NCI-H510A (cell line): ENCODE data around the gene LARGE1.
"Not testable (repeated sequence)": the region's sequence is repeated elsewhere in the genome, so short reads cannot be mapped to it uniquely, and the experiment has no call there.

ENCODE experiments used
- DNase-seq: peaks from one replicate; lab custom pipeline; 2025; lab: John Stamatoyannopoulos, UW

Gene LARGE1

DNA sequence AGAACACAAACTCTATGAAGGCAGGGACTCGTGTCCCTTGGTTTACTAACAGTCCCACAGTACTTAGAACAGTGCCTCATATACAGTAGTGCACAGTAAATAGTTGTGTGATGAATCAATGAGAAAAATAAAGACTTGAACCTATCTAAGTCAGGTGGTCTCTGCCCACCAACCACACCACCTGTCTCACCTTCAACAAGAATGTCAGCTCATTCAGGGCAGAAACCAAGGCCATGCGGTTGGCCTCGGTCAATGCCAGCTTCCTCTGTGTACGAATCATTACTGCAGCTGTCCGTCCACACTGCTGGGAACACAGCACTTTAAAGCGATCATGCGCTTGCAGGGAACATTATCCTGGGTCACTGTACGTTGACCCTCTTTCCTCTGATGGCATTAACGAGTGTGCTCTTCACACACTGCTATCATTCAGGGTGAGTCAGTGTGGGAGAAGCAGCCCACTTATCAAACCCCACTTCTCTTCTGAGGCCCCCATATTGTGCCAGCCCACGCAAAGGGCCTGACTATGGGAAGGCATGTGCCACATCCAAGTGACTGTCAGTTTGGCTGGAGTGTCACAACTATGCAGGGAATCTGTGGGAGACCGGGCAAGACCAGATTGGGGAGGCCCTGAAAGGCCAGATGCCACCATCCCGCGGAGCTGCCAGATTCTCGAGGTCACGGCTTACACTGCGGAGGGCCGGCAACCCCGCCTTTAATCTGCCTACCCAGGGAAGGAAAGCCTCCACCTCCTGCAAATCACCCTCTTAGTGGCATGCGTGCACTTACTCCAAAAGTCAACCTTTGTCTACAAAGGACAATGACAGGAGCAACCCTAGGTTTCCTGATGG, 36.1 kb downstream of the LARGE1 start:
- no peak for DNase-seq

DNA sequence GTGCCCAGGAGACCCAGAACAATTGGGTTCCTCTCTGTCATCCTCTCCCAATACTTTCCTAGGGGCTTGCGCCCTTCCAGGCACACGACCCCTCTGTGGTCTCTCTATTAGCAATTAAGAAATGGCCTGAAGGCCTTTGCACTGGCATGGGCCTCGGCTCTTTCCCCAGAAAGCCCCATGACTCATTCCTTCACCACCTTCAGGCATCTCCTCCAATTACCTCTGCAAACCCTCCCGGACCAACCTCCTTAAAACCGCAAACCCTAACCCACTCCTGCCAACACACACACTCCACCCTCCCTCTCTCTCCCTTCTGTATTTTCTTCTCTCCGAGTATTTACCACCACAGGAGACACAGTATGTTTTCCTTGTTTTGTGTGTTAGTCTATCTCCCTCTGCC, 36.7 kb downstream of the LARGE1 start:
- no peak for DNase-seq

DNA sequence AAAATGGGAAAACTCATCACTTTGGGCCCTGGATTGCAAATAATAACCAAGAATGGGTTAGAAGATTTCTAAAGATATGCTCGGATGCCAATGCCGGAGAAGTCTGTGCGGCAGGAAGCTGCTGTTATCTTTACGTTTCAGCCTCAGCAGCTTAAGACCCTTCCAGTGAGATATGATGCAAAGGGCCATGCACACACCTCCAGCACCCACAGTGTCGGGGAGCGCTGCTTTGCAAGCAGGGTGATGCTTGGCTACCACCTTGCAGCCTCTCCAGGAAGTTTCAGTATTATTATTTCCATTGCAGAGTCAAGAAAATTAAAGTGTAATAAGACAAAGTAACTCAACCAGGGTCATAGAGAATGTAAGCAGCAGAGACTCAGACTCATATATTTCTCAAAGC, 37.3 kb downstream of the LARGE1 start:
- no peak for DNase-seq

DNA sequence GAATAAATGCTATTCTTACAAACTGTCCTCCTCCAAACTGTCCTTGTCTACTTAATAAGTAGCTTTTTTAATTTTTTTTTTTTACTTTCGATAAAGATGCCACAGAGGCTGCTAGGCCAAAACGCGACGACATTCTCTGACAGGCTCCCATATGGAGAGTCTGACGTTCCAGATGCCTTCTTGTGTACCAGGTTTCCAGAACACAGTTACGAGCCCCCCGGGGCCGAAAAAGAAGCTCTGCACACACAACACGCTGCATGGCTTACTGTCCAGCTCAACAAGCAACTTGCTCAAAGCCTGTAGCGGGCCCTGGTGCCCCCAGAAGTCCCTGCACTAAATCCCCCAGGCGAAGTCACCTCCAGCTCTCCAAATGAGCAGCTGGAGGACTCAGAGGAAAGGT, 39.3 kb downstream of the LARGE1 start:
- DNase-seq, result no peak

DNA sequence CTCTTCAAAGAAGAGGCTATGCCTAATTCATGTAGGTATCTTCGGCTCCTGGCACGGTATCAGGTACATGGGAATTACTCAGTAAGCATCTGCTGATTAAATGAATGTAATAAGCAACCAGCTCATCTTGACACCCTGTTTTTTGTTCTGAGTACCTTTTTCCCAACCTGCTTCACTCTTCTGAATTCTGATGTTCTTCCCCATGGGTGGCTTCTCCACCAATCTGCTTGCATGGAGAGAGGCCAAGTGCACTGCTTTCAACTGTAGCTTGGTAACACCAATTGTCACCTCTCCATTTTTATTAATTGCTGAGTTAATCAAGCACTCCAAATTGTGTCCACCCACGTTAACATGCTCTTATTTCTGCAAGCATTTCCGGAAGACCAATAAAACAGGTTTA, 40.5 kb downstream of the LARGE1 start:
- DNase-seq, result no peak

DNA sequence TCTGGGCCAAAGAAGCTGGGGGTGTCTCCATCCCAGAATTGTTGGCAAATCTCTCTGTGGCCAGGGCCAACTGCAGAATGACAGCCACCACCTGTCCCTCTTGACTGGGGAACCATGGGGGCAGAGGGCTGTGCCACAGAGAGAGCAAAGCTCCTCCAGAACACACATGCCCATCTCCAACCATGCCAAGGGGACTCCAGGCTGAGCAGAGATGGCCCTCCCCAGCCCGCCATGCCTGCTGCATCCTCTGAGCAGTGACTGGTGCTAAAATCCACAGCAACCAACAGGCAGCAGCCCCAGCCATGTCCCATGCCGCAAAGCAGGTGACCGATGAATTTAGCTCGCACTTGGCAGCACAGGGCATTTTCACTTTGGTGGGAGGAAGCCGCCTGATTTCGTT, 45.0 kb downstream of the LARGE1 start:
- DNase-seq, result no peak

DNA sequence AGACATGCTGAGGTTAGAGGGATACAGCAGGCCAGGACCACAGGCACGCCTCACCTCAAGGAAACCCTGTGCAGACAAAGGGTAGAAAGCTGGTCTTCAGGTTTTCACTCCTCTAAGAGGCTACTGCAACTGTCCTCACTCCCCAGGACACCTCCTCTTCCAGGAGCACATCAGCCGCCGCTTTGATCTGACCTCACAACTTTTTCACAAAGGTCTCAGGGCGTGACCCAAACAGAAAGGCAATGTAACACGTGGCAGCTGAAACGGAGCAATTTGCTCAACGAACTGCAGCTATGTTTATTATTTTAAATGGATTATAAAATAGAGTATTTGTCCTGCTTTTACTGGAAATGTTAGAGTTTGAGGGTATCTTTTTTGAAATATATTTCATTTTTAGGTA, 46.1 kb downstream of the LARGE1 start:
- no peak for DNase-seq

DNA sequence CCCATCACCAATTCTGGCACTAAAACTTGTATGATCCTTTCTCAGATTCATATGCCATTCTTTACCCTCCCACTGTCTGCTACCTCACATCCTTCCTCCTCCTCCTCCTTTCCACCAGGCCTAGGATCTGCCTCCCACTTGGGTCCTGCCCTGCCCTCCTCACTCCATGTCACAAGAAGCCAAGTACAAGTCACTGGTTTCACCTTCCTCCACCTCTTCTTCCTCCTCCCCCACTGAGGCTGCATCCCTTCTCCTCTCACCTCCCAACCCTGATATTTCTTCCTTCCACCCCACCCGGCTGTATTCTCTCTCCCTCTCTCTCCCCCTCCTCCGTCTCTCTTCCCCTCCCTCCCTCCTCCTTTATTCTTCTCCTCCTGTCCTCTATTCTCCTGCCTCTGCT, 46.6 kb downstream of the LARGE1 start:
- DNase-seq, result no peak

DNA sequence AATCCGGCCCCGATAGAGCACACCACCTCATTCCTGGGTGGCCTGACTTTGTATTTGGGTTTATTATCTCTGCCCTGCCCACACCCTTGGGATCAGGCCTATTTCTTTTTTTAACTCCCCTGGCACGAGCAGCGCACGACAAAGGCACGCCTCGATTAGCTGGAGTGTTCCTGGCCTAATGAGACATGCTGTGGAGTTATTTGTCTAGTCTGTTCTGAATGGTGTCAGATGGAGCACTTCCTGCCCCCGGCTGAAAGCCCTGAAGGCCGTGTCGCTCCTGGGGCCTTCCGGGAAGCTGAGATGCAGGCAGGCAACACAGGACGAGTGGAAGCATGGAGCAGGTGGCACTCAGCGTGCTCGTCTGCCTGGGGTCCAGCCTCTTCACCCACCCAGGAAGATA, 47.1 kb downstream of the LARGE1 start:
- DNase-seq, result no peak

DNA sequence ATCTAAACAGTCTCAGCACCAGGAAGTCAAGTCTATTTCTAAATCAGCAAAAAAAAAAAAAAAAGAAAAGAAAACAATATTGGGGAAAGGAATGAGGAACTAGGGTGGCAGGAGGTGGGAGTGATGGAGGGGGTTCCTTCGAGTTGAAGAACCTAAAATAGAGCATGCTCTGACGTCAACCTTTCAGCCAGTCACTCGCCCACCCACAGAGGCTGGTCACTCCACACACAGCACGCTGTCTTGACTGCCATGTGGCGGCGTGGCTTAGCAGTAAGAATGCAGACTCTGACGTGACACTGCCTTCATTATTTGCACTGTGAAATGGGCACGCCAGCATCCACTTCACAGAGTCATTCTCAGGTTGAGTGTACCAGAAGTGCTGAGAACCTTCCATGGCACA, 48.3 kb downstream of the LARGE1 start:
- no peak for DNase-seq

DNA sequence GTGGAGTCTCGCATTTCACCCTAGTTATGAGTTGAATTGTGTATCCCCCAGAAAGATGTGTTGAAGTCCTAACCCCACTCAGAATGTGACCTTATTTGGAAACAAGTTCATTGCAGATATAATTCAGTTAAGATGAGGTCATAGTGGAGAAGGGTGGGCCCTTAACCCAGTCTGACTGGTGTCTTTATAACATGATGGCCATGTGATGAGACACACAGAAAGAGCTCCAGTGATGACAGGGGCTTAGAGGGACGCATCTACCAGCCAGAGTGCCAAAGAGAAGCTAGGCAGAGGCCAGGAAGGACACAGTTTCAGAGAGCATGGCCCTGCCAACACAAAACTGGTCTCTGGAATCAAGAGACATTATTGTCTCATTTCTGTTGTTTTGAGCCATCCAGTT, 50.3 kb downstream of the LARGE1 start:
- DNase-seq, result no peak

DNA sequence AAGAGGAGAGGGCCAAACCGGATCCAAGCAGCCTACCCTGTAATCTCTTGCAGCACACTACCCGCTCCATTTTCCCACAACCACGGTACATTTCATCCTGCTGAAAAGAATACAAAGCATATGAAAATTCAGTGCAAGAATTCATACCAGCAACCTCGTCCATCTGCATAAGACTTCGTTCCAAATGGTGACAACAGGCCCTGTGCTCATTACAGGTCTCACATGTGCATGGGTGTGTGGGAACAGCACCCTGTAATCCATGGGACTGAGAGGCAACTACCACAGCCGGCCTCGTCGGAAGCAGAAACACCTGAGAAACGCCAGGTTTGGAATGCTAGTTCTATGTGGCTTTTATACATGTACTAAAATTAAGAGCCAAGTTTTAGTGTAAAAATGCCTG, 52.3 kb downstream of the LARGE1 start:
- DNase-seq, result no peak

DNA sequence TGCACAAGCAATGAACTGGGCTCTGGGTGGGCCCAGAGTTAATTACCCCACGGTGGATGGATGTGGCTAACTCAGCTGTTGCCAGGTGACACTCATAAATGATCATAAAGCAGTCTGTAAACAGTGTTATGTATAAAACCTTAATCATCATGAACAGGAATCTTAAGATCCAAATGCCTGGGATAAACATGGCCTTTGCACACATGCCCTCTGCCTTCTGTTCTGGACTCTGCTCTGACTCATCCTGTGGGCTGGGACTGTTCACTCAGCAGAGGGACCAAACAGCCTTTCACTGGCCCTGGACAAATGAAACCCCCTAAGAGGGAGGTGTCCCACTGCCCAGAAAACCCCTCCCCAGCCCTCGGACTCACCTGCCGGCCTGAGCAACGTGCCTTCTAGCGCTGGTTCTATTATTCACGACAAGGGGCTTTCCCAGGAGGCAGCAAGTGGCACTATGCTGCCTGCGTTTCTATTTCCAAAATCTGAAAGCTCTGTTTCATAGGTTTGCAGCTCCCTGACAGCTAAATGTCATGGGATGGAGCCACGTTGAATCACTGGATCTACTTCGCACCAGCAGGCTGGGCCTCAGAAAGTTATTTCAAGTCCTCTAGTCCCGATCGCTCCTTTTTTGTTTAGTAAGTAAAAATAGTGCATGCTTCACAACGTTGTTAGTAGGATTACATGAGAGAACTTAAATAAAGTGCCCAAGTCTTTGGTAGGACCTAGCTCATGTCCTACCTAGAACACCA, 53.0 kb downstream of the LARGE1 start:
- no peak for DNase-seq

DNA sequence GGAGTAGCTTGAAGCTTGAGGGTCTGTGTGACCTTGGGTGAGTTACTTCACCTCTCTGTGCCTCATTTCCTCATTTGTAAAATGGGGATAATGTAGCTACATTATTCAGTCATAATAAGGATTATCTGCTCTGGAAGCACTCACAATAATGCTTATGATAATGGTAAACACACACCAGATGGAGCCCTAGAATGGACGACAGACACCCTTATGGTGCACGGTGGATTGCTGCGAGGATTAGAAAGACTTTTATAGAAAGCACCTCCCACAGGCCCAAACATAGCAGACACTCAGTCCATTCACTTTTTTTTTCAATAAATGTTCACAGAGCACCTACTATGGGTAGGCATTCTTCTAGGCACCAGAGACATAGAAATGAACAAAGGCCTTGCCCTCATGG, 53.8 kb downstream of the LARGE1 start:
- DNase-seq, result no peak

DNA sequence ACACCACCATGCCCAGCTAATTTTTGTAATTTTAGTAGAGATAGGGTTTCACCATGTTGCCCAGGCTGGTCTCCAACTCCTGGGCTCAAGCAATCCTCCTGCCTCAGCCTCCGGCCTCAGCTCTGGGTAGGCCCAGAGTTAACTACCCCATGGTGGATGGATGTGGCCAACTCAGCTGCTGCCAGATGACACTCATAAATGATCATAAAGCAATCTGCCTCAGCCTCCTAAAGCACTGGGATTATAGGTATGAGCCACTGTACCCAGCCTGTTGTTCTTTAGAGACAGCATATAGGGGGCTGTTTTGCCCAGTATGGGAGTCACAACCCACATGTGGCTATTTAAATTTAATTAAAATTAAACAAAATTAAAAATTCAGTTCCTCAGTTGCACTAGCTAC, 54.3 kb downstream of the LARGE1 start:
- no peak for DNase-seq

DNA sequence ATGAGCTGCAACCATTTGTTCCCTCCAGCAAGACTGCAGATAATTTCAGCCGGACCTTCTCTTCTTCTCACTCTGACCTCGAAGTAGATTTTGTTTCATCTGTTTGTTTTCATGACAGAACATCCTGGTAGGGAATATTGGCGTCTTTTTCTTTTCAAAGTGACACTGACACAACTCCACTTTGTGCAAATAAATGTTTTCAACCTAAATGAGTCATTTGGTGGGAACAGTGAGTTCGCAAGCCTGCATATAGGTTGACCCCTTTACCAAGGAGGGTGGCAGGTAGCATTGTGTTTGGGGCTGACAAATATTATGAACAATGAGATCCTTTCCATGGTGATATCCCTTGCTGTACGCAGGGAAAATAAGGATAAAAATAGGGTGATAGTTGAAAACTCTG, 55.0 kb downstream of the LARGE1 start:
- DNase-seq, result no peak

DNA sequence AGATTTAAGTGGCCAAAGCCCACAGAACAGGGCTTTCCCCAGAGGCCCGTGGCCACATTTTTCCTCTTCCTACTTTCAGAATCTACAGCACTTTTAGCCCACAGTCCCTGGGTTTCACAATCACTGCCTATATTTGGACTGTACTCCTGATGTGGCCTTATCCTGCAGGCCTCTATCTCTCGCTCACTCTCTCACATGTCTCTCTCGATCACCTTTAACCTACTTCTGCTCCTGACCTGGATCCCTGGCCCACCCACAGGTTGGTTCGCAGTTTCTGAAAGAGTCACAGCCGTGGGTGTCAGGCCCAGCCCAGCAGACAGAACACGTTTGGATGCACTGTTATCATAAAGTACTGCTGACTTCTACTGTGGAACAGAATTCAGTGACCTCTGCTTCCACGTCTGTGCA, 55.5 kb downstream of the LARGE1 start:
- DNase-seq, result no peak

DNA sequence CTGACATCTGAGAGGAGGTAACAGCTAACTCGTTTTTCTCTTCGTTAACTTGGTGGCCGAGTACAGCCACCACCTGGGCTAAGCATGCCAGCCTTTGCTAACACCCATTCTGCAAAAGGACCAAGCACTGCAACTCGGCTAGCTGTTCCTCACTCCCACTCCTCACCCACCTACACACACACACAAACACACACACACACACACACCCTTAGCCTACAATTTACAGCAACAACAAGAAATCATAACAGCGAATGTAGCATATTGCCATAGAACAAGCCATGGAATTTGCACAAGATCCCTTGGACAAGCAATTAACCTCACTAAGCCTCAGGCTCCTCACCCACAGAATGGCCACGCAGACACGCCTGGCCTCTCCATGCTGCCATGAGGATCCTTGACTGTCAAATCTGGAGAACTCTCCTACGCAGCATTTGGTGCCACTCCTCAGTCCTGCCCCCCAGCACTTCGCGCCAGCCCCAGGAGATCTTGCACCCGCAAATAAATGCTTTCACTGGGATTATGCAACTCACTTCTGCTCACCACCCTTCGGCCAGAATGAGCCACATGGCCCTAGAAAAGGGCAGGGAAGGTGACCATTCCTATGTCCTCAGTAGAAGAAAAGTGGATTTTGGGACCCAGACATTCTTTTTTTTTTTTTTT, 58.9 kb downstream of the LARGE1 start:
- DNase-seq, result no peak

DNA sequence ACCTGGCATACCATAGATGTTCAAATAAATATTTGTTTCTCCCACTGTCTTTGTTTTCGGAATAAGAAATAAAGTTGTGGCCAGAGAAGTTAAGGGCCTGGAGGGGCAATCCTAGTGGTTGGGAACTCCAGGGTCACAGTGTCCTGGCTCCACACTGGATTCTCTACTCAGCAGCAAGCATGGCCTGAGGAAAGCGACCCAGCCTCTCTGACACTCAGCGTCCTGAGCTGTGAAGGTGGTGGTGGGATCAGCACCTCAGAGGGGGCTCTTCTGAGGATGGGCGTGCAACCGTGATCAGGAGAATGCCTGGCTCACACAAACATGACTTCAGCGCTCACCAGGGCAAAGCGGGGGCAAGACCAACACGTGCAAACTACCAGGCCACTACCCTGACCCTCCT, 59.9 kb downstream of the LARGE1 start:
- no peak for DNase-seq

DNA sequence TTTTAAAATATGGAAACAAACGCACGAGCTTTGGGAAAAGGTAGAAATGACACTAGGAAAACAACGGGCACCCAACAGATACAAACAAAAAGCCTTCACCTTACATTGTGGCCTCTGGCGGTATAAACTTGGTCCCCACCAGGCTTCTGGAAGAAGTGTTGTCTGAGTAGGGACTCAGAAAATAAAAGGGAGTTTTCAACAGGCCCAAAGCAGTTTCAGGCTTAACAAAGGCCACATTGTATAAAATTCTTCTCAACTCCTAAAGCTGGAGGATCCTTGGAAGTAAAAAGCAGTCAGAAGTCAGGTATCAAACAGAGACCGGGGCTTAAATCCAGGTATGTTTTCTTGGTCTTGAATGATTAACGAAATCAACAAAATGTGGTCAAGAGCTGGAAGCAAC, 61.0 kb downstream of the LARGE1 start:
- no peak for DNase-seq

DNA sequence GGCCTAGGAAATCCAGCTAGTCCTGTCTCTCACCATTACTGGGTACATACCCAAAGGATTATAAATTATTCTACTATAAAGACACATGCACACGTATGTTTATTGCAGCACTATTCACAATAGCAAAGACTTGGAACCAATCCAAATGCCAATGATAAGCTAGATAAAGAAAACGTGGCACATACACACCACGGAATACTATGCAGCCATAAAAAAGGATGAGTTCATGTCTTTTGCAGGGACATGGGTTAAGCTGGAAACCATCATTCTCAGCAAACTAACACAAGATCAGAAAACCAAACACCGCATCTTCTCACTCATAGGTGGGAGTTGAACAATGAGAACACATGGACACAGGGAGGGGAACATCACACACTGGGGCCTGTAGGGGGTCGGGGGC, 61.6 kb downstream of the LARGE1 start:
- not testable (repeated sequence) for DNase-seq

DNA sequence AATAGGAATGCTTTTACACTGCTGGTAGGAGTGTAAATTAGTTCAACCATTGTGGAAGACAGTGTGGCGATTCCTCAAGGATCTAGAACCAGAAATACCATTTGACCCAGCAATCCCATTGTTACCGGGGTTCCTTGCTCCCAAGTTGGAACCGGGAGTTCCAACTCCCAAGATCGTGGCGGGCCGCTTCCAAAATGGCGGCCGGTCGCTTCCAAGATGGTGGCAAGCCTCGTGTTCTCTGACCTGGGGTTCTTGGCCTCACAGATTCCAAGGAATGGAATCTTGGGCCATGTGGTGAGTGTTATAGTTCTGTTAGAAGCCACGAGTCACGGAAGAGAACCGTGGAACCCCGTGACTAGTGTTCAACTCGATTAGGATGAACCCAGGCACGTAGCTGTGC, 62.5 kb downstream of the LARGE1 start:
- not testable (repeated sequence) for DNase-seq

DNA sequence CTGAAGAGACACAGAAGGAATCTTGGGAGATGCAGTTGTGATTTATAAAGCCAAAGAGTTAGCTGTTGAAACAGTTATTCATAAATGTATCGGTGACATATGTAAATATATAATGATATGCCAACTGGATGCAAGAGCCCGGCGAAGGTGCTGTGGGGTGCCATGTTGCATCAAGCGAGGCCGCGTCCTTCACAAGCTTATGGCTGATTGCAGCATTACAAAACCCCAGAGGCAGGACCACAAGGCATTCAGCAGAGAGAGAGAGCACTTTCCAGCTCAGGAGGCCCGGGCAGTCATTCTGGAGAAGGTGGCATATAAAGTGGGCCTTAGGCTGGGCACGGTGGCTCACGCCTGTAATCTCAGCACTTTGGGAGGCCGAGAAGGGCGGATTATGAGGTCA, 65.6 kb downstream of the LARGE1 start:
- no peak for DNase-seq
